Activated CD8-positive, alpha-beta T cell treated with anti-CD3 and anti-CD28 coated beads for 36 hours (primary cell): ENCODE data around the gene THSD7B. TPM values are rescaled to one million over a fixed set of nuclear protein-coding genes. Genes with fewer than 3 reads are reported as not detected.

Source experiments
- ATAC-seq: fragments of 200-7000 bp; cut with Tn5 transposase; one replicate; pipeline ENCODE4 v1.10.0; 2021; ENCODE audit warnings: mild to moderate bottlenecking, moderate library complexity
- CTCF ChIA-PET: fragments of 350-600 bp; sonication (Branson Sonifier 250); formaldehyde crosslinking; loops from one replicate; lab custom pipeline; 2021; ENCODE audit warnings: antibody characterized with exemption; lab: Charles Lee
- POLR2A ChIA-PET: fragments of 350-600 bp; sonication (Branson Sonifier 250); formaldehyde crosslinking; loops from one replicate; lab custom pipeline; 2021; ENCODE audit warnings: antibody characterized with exemption; lab: Charles Lee
- DNase-seq: peaks from one replicate; pipeline ENCODE4 v3.0.0-alpha.2; 2020
- H3K27ac Mint-ChIP-seq: one replicate; pipeline ENCODE4 v1.8.0; 2021; ENCODE audit warnings: mild to moderate bottlenecking, mixed read lengths
- H3K27me3 Mint-ChIP-seq: one replicate; pipeline ENCODE4 v1.8.0; 2021; ENCODE audit warnings: mixed read lengths
- H3K36me3 Mint-ChIP-seq: one replicate; pipeline ENCODE4 v1.8.0; 2021; ENCODE audit warnings: low read depth, mixed read lengths
- H3K4me1 Mint-ChIP-seq: one replicate; pipeline ENCODE4 v1.8.0; 2021; ENCODE audit warnings: low read depth, mixed read lengths
- H3K4me3 Mint-ChIP-seq: one replicate; pipeline ENCODE4 v1.8.0; 2021; ENCODE audit warnings: mild to moderate bottlenecking, moderate library complexity, mixed read lengths
- H3K9me3 Mint-ChIP-seq: one replicate; pipeline ENCODE4 v1.8.0; 2021; ENCODE audit warnings: mixed read lengths
- CTCF ChIP-seq: fragments of 200-600 bp; IDR thresholded peaks from one replicate; pipeline ENCODE4 v1.8.0; 2022; ENCODE audit warnings: antibody characterized with exemption, mild to moderate bottlenecking
- intact Hi-C: fragments of 100-400 bp; cut with micrococcal nuclease; formaldehyde crosslinking; loops from one replicate; pipeline ENCODE4 v1.10.0; 2022
- total RNA-seq, 2 experiments: library from RNA; stranded (reverse); gene quantifications; one replicate each; pipeline ENCODE4 v1.2.3, GENCODE V29; 2021

The THSD7B gene
- total RNA-seq, 2 experiments from 2014 or later, result not detected

- no peak for TF ChIP-seq CTCF
These were observed 257.9 kb downstream of the THSD7B start for GRCh38 chr2:137023205-137023604.

GRCh38 chr2:137031731-137032130 is 266.4 kb downstream of the THSD7B start:
- no peaks in the 10 kb centered on the region for H3K4me1 Mint-ChIP-seq
- no peak for TF ChIP-seq CTCF
- ATAC-seq, result no peak
- H3K36me3 Mint-ChIP-seq, result no peaks in the 10 kb centered on the region
- intact Hi-C loops, result no loop called here
- no peak overlapping the region for H3K27ac Mint-ChIP-seq
- ChIA-PET CTCF (no interaction called here), POLR2A (no interaction called here)
- H3K4me3 Mint-ChIP-seq, result no peak overlapping the region
- H3K27me3 Mint-ChIP-seq, result peaks cover 2% of the 10 kb centered on the region
- peaks cover 2% of the 10 kb centered on the region for H3K9me3 Mint-ChIP-seq
- no peak for DNase-seq

More at GRCh38 chr2:137023205-137023604, 257.9 kb downstream of the THSD7B start:
- Mint-ChIP-seq H3K4me3 (no peak overlapping the region), H3K4me1 (no peaks in the 10 kb centered on the region), H3K27me3 (peaks cover 2% of the 10 kb centered on the region), H3K36me3 (no peaks in the 10 kb centered on the region), H3K9me3 (no peaks in the 10 kb centered on the region), H3K27ac (no peak overlapping the region)
- ChIA-PET CTCF (no interaction called here), POLR2A (no interaction called here)
- intact Hi-C loops, result no loop called here
- no peak for DNase-seq
- no peak for ATAC-seq

GRCh38 chr2:137036619-137037018 is 271.3 kb downstream of the THSD7B start:
- intact Hi-C loops, result no loop called here
- ATAC-seq (no peak), DNase-seq (no peak)
- no peaks in the 10 kb centered on the region for H3K36me3 Mint-ChIP-seq
- no peak overlapping the region for H3K27ac Mint-ChIP-seq
- ChIA-PET CTCF (no interaction called here), POLR2A (no interaction called here)
- H3K4me1 Mint-ChIP-seq, result no peaks in the 10 kb centered on the region
- H3K4me3 Mint-ChIP-seq, result no peak overlapping the region
- no peak for TF ChIP-seq CTCF
- H3K9me3 Mint-ChIP-seq, result peaks cover 2% of the 10 kb centered on the region
- peaks cover 3% of the 10 kb centered on the region for H3K27me3 Mint-ChIP-seq

GRCh38 chr2:137039482-137040152 is 274.3 kb downstream of the THSD7B start:
- H3K4me1 Mint-ChIP-seq, result no peaks in the 10 kb centered on the region
- H3K36me3 Mint-ChIP-seq, result no peaks in the 10 kb centered on the region
- DNase-seq (no peak), ATAC-seq (no peak)
- H3K9me3 Mint-ChIP-seq, result no peaks in the 10 kb centered on the region
- intact Hi-C loops, result no loop called here
- ChIA-PET POLR2A (no interaction called here), CTCF (interaction anchor here (0.6 kb wide), 1 partner anchor 11 kb away, joined by 3 read pairs; no protein-coding TSS in a partner anchor)
- no peak for TF ChIP-seq CTCF
- peaks cover 3% of the 10 kb centered on the region for H3K27me3 Mint-ChIP-seq
- H3K27ac Mint-ChIP-seq, result no peak overlapping the region
- H3K4me3 Mint-ChIP-seq, result no peak overlapping the region

GRCh38 chr2:137047369-137047768 is 282.0 kb downstream of the THSD7B start:
- H3K4me1 Mint-ChIP-seq, result no peaks in the 10 kb centered on the region
- H3K9me3 Mint-ChIP-seq, result no peaks in the 10 kb centered on the region
- intact Hi-C loops, result no loop called here
- H3K36me3 Mint-ChIP-seq, result no peaks in the 10 kb centered on the region
- ChIA-PET POLR2A (no interaction called here), CTCF (no interaction called here)
- ATAC-seq (no peak), DNase-seq (no peak)
- no peak overlapping the region for H3K27ac Mint-ChIP-seq
- no peak overlapping the region for H3K4me3 Mint-ChIP-seq
- no peaks in the 10 kb centered on the region for H3K27me3 Mint-ChIP-seq
- no peak for TF ChIP-seq CTCF
